Tibial artery (tissue), 4 donors: ENCODE measurements around the gene L1CAM.

Experiments
- DNase-seq, 2 donors: peaks; one replicate each; pipeline ENCODE4 v3.0.0-alpha.2; 2019
- H3K27ac ChIP-seq, 2 donors: fragments of 200-600 bp; sonication (generic) in 1 of 2; 1 replicate in 1 of 2; 2 replicates in 1 of 2; pipeline ENCODE4 v1.5.1; 2018 to 2019; ENCODE audit warnings: mild to moderate bottlenecking in 1 of 2
- H3K27me3 ChIP-seq, 2 donors: fragments of 200-600 bp; sonication (generic) in 1 of 2; one replicate each; pipeline versions ENCODE4 v1.5.1 to v1.6.0; 2016 to 2019
- H3K36me3 ChIP-seq, 3 donors: fragments of 200-600 bp; sonication (generic) in 2 of 3; one replicate each; pipeline ENCODE4 v1.5.1; 2016 to 2019; ENCODE audit warnings: mild to moderate bottlenecking in 2 of 3
- H3K4me1 ChIP-seq, 4 donors: fragments of 200-600 bp; sonication (generic) in 2 of 4; 1 replicate in 3 of 4; 2 replicates in 1 of 4; pipeline ENCODE4 v1.5.1; 2016 to 2019
- H3K4me3 ChIP-seq, 2 donors: fragments of 200-600 bp; sonication (generic) in 1 of 2; 1 replicate in 1 of 2; 2 replicates in 1 of 2; pipeline ENCODE4 v1.5.1; 2018 to 2019; ENCODE audit warnings: mild to moderate bottlenecking in 2 of 2
- H3K9me3 ChIP-seq, 3 donors: fragments of 200-600 bp; sonication (generic) in 1 of 3; one replicate each; pipeline ENCODE4 v1.5.1; 2016 to 2019
- CTCF ChIP-seq, 2 experiments: fragments of 200-600 bp in 1 of 2; fragments of 450-650 bp in 1 of 2; IDR thresholded peaks; one replicate each; pipeline ENCODE4 v1.5.1; 2017 to 2019; ENCODE audit warnings: antibody characterized with exemption in 2 of 2, mild to moderate bottlenecking in 1 of 2, moderate library complexity in 1 of 2
- intact Hi-C: fragments of 100-400 bp; cut with DNase I; formaldehyde crosslinking; loops from one replicate; pipeline ENCODE4 v1.15.0; 2023; ENCODE audit warnings: low total_unique reads

L1CAM gene

GRCh38 chrX:153874085-153874365 lies 11.9 kb downstream of the L1CAM start:
- H3K9me3 ChIP-seq: no peaks in the 10 kb centered on the region
- TF ChIP-seq CTCF (IDR thresholded peaks at IDR 0.05): no peak
- H3K4me3 ChIP-seq: no peak overlapping the region
- no peaks in the 10 kb centered on the region for H3K4me1 ChIP-seq
- DNase-seq: no peak
- no peaks in the 10 kb centered on the region for H3K36me3 ChIP-seq
- H3K27me3 ChIP-seq: peaks cover 0 to 32% of the 10 kb centered on the region in 2 donors
- intact Hi-C loops: no loop called here
- H3K27ac ChIP-seq: no peak overlapping the region

- no peak for DNase-seq
- Histone ChIP-seq H3K9me3 (no peaks in the 10 kb centered on the region), H3K27me3 (peaks cover 0 to 32% of the 10 kb centered on the region in 2 donors), H3K36me3 (no peaks in the 10 kb centered on the region), H3K27ac (no peak overlapping the region), H3K4me3 (no peak overlapping the region), H3K4me1 (no peaks in the 10 kb centered on the region)
- TF ChIP-seq CTCF (IDR thresholded peaks at IDR 0.05): no peak
- intact Hi-C loops: no loop called here
Observed at GRCh38 chrX:153873282-153874084, 12.5 kb downstream of the L1CAM start.

- Histone ChIP-seq H3K36me3 (no peaks in the 10 kb centered on the region), H3K4me3 (no peak overlapping the region), H3K27me3 (peaks cover 0 to 22% of the 10 kb centered on the region in 2 donors), H3K9me3 (no peaks in the 10 kb centered on the region), H3K4me1 (no peaks in the 10 kb centered on the region), H3K27ac (no peak overlapping the region)
- TF ChIP-seq CTCF (IDR thresholded peaks at IDR 0.05): no peak
- intact Hi-C loops: no loop called here
- DNase-seq: no peak
Observed at GRCh38 chrX:153871946-153872878, 13.8 kb downstream of the L1CAM start.

GRCh38 chrX:153871451-153871850 lies 14.5 kb downstream of the L1CAM start:
- Histone ChIP-seq H3K36me3 (no peaks in the 10 kb centered on the region), H3K9me3 (no peaks in the 10 kb centered on the region), H3K4me3 (no peak overlapping the region), H3K4me1 (no peaks in the 10 kb centered on the region), H3K27me3 (peaks cover 0 to 22% of the 10 kb centered on the region in 2 donors), H3K27ac (no peak overlapping the region)
- DNase-seq: no peak
- TF ChIP-seq CTCF (IDR thresholded peaks at IDR 0.05): no peak
- intact Hi-C loops: no loop called here

GRCh38 chrX:153870791-153871360 lies 15.1 kb downstream of the L1CAM start:
- TF ChIP-seq CTCF (IDR thresholded peaks at IDR 0.05): no peak
- Histone ChIP-seq H3K4me3 (no peak overlapping the region), H3K9me3 (no peaks in the 10 kb centered on the region), H3K27me3 (peaks cover 0 to 16% of the 10 kb centered on the region in 2 donors), H3K36me3 (no peaks in the 10 kb centered on the region), H3K4me1 (no peaks in the 10 kb centered on the region), H3K27ac (no peak overlapping the region)
- intact Hi-C loops: no loop called here
- no peak for DNase-seq
